GM12801 (cell line): ENCODE results near the gene COQ6.

Source experiments
- TF ChIP-seq, protein P1 (sequence below): IDR thresholded peaks from one replicate; pipeline ENCODE4 v1.5.1; 2011; ENCODE audit warnings: control low read depth; ENCODE audit not compliant: insufficient read length; ENCODE audit errors: extremely low read depth

COQ6 gene

DNA sequence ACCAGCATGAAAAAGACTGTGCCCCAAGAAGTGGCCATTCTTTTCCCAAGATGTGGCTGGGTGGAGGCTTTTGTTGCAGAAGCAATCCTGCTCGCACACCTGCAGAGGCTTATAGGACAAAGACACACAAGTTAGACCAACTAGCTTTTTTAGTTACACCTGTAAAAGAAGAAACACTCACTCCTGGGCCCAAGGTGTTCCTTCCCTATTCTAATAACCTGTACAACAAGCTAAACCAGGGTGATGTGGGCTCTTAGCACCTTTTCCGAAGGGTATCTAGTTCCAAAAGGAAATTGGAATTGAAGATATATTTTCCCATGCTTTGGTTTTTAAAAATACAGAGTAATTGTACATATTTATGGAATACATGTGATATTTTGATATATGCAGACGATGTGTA is 38.0 kb downstream of the COQ6 start:
- TF ChIP-seq, protein P1, sequence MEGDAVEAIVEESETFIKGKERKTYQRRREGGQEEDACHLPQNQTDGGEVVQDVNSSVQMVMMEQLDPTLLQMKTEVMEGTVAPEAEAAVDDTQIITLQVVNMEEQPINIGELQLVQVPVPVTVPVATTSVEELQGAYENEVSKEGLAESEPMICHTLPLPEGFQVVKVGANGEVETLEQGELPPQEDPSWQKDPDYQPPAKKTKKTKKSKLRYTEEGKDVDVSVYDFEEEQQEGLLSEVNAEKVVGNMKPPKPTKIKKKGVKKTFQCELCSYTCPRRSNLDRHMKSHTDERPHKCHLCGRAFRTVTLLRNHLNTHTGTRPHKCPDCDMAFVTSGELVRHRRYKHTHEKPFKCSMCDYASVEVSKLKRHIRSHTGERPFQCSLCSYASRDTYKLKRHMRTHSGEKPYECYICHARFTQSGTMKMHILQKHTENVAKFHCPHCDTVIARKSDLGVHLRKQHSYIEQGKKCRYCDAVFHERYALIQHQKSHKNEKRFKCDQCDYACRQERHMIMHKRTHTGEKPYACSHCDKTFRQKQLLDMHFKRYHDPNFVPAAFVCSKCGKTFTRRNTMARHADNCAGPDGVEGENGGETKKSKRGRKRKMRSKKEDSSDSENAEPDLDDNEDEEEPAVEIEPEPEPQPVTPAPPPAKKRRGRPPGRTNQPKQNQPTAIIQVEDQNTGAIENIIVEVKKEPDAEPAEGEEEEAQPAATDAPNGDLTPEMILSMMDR: no peak

DNA sequence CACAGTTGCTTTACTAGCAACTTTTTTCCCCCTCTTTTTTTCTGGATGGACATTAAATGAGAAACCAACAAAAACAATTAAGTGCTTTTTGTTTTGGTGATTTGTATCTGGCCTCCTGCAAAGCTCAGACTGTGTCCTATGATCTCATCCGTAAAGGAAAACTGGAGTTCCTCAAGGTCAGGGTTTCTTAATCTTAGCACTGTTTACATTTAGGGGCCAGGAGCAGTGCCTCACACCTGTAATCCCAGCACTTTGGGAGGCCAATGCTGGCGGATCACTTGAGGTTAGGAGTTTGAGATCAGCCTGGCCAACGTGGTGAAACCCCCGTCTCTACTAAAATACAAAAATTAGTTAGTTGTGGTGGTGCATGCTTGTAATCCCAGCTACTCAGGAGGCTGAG is 41.0 kb downstream of the COQ6 start:
- TF ChIP-seq, protein P1: no peak

DNA sequence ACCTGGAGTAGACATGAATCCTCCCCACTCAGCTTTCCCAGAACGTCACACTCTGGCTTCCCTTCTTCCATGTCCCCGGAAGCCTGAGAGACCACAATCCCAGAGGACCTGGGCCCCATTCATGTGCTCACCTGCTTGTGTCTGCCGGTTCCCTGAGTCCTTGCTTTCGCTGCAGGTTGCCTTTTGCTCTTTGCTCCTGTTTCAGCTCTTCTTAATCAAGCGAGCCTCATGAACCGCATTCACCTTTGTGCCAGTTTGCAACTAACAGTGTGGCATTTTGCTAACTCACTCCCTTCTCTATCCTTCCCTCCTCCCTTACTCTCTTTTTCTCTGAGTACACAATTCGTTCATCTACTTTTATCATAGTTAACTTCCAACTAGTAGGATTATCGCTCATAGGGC is 45.9 kb downstream of the COQ6 start:
- TF ChIP-seq, protein P1: no peak

DNA sequence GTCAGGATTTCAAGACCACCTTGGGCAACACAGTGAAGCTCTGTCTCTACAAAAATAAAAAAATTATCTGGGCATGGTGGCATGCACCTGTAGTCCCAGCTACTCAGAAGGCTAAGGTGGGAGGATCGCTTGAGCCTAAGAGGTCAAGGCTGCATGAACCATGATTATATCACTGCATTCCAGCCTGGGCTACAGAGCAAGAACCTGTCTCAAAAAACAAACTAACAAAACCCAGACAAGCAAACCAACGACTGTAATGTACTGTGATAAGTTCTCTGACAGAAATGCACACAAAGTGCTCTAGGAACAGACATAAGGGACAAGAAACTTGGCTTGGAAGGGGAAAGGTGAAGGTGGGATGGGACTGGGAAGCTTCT is 46.6 kb downstream of the COQ6 start:
- TF ChIP-seq, protein P1: no peak

DNA sequence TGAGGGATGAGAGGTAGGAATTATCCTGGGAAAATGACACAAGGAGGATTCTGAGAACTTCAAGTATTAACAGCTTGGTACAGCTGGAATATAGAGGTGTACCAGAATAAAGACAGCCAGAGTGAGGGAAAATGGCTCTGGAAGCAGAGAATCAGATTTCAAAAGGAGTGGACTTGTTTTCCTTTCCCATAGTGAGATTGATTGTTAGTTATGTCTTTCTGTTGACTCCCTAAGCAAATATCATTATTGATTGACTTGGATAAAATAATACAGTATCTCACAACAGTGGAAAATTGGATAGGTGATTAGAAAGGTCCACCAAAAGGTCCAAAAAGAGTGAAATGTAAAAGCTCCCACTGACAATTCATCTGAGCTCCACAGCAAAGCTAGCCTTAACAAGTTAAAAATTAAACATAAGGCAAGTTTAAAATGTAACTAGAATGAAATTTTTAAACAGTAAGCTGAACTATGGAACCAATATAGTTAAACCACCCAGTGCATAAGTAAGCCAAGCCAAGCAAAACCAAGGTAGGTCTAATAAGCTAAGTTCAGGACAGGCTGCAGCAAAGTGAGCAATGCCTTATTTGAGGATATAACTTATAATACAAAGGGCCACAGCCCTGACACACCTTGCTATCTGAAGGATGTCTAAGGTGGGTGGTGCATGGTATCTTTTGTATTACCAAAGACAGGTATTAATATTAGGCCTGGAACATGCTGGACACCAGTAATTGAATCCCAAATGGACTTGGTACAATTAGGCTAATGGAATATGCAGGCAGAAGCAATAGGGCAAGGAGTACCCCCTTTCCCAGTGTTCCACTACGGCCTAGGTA is 47.2 kb downstream of the COQ6 start:
- TF ChIP-seq, protein P1: no peak

DNA sequence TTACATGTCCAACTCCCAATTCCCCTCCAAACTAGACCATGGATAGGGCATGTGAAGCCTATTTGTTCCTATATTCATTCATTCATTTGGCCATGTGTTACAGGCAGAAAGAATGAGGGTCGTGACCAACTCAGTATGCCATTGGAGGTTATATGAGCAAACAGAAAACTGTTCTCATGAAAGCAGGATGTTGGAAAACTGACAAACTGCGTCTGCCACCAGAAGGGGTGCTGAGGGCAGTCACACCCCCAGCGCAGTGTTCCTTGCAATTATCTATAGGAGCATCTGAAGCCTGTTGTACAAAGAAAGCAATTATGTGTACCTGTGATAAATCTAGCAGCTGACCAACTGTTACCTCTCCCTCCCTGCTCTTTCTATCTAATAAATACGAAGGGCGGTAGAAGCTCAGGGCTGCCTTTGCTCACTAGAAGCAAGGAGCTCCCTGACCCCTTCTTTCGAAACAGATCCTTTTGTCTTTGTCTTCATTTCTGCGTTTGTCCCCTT is 47.9 kb downstream of the COQ6 start:
- TF ChIP-seq, protein P1: no peak

DNA sequence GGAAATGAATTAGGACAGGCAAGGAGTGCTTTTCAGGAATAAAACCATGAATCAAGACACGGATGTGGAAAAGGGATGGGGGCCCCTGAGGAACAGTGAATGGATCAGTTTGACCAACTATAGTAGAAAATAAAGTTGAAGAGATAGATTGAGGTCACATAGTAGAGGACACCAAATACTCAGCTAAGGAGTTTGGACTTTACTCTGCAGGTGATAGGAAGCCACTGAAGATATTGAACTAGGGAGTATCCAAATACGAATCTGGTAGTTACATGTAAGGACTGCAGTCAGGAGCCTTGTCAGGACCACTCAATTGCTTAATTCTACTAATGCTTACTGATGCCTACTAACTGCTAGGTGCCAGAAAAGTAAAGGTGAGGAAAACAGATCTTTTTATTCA is 48.6 kb downstream of the COQ6 start:
- TF ChIP-seq, protein P1: no peak
